Upper lobe of left lung (tissue), 6 donors: Measurements from ENCODE around the gene BCL3. TPM values are rescaled to one million over a fixed set of nuclear protein-coding genes. Genes with fewer than 3 reads are reported as not detected.

Experiments
- ATAC-seq, 2 donors: fragments of 200-7000 bp; cut with Tn5 transposase; one replicate each; pipeline ENCODE4 v1.9.1; 2022; ENCODE audit warnings: mild to moderate bottlenecking in 2 of 2, moderate library complexity in 2 of 2; ENCODE audit not compliant: low FRiP score in 2 of 2
- DNase-seq, 2 donors: peaks; one replicate each; pipeline ENCODE4 v3.0.0-alpha.2; 2019 to 2020
- H3K27ac ChIP-seq, 4 donors: fragments of 200-600 bp; sonication (generic); one replicate each; pipeline ENCODE4 v1.5.1; 2016 to 2019
- H3K27me3 ChIP-seq, 4 donors: fragments of 200-600 bp; sonication (generic); one replicate each; pipeline ENCODE4 v1.5.1; 2017 to 2019
- H3K36me3 ChIP-seq, 4 donors: fragments of 200-600 bp; sonication (generic); one replicate each; pipeline ENCODE4 v1.5.1; 2016 to 2019
- H3K4me1 ChIP-seq, 4 donors: fragments of 200-600 bp; sonication (generic); one replicate each; pipeline ENCODE4 v1.5.1; 2018 to 2019
- H3K4me3 ChIP-seq, 4 donors: fragments of 200-600 bp; sonication (generic); one replicate each; pipeline ENCODE4 v1.5.1; 2017 to 2019; ENCODE audit warnings: mild to moderate bottlenecking in 2 of 4, moderate library complexity in 1 of 4
- H3K9me3 ChIP-seq, 4 donors: fragments of 200-600 bp; sonication (generic); one replicate each; pipeline ENCODE4 v1.5.1; 2018 to 2019
- CTCF ChIP-seq, 6 experiments: fragments of 450-650 bp in 4 of 6; fragments of 200-600 bp in 2 of 6; sonication (generic) in 2 of 6; IDR thresholded peaks; one replicate each; pipeline ENCODE4 v1.5.1; 2016 to 2019; ENCODE audit warnings: antibody characterized with exemption in 6 of 6
- EP300 ChIP-seq, 4 donors: sonication (generic); formaldehyde crosslinking; IDR thresholded peaks; one replicate each; pipeline ENCODE4 v1.5.1; 2017; ENCODE audit warnings: antibody characterized with exemption in 4 of 4, control low read depth in 2 of 4
- POLR2A ChIP-seq, 4 donors: fragments of 450-650 bp; IDR thresholded peaks; one replicate each; pipeline ENCODE4 v1.5.1; 2016 to 2017; ENCODE audit warnings: antibody characterized with exemption in 4 of 4, mild to moderate bottlenecking in 2 of 4
- POLR2AphosphoS5 ChIP-seq, 2 donors: sonication (generic); formaldehyde crosslinking; IDR thresholded peaks; one replicate each; pipeline ENCODE4 v1.5.1; 2017; ENCODE audit warnings: antibody characterized with exemption in 2 of 2
- WGBS, 2 donors: methylation state at CpG; one replicate each; pipeline ENCODE4 v1.1.5; 2017 to 2018; 5-methylcytosine and 5-hydroxymethylcytosine counted together
- total RNA-seq, 6 donors: library from RNA; depleted of rRNA in 4 of 6; stranded (reverse); fragments of >200 nt in 4 of 6; gene quantifications; one replicate each; pipeline versions ENCODE4 v1.1.0 to v1.2.1, GENCODE V29; 2016 to 2021
- donor health status: DM: no; HTN: no; CAD: no; lungs with moderate emphysema.
- donor health status: DM: no; HTN: yes; CAD: no; lungs with severe emphysema.

Gene BCL3
- total RNA-seq, 6 donors from 2014 or later, result 31.1 to 114 (median 71.6) TPM

GRCh38 chr19:44754750-44755080 lies 6.2 kb downstream of the BCL3 start:
- peaks cover 12 to 70% (median 43%) of the 10 kb centered on the region in 4 donors for H3K36me3 ChIP-seq
- WGBS, 2 donors, result 18 to 29% methylated on average over 6 to 11 of the region's 11 CpGs
- no peaks in the 10 kb centered on the region for H3K27me3 ChIP-seq
- ATAC-seq, result no peak
- H3K4me1 ChIP-seq, result peaks cover 78 to 90% (median 81%) of the 10 kb centered on the region in 4 donors
- DNase-seq, result no peak
- peak overlapping the region in 3 of 4 donors; percentile 37 to 75 (median 53) for H3K4me3 ChIP-seq
- H3K9me3 ChIP-seq, result no peaks in the 10 kb centered on the region
- H3K27ac ChIP-seq, result peak overlapping the region; percentile 95 to 98 (median 96)
- no peak for TF ChIP-seq POLR2AphosphoS5 (IDR thresholded peaks at IDR 0.05)
- TF ChIP-seq CTCF (IDR thresholded peaks at IDR 0.05), result no peak
- no peak for TF ChIP-seq EP300 (IDR thresholded peaks at IDR 0.05)
- no peak for TF ChIP-seq POLR2A (IDR thresholded peaks at IDR 0.05)

- DNase-seq (peak in 1 of 2 donors; percentile 75), ATAC-seq (no peak)
- Histone ChIP-seq H3K27me3 (no peaks in the 10 kb centered on the region), H3K36me3 (peaks cover 15 to 75% (median 47%) of the 10 kb centered on the region in 4 donors), H3K4me3 (peak overlapping the region in 3 of 4 donors; percentile 37 to 75 (median 53)), H3K27ac (peak overlapping the region; percentile 95 to 98 (median 96)), H3K9me3 (no peaks in the 10 kb centered on the region), H3K4me1 (peaks cover 74 to 85% (median 76%) of the 10 kb centered on the region in 4 donors)
- 56 to 77% methylated on average over 4 of the region's 4 CpGs for WGBS, 2 donors
- peak; percentile 38 for TF ChIP-seq POLR2AphosphoS5 (IDR thresholded peaks at IDR 0.05)
- no peak for TF ChIP-seq CTCF (IDR thresholded peaks at IDR 0.05)
- TF ChIP-seq EP300 (IDR thresholded peaks at IDR 0.05), result peak; percentile 62 to 89 (median 76)
- TF ChIP-seq POLR2A (IDR thresholded peaks at IDR 0.05), result no peak
Measured at GRCh38 chr19:44755219-44755618, 6.7 kb downstream of the BCL3 start.

GRCh38 chr19:44756089-44756562 lies 7.6 kb downstream of the BCL3 start:
- WGBS, 2 donors, result 59 to 94% methylated on average over 2 to 7 of the region's 7 CpGs
- peak overlapping the region; percentile 95 to 98 (median 96) for H3K27ac ChIP-seq
- peaks cover 15 to 76% (median 51%) of the 10 kb centered on the region in 4 donors for H3K36me3 ChIP-seq

GRCh38 chr19:44757057-44757734 lies 8.7 kb downstream of the BCL3 start:
- H3K4me1 ChIP-seq, result peaks cover 55 to 66% (median 58%) of the 10 kb centered on the region in 4 donors
- WGBS, 2 donors, result 74 to 75% methylated on average over 30 to 52 of the region's 53 CpGs
- peaks cover 15 to 73% (median 47%) of the 10 kb centered on the region in 4 donors for H3K36me3 ChIP-seq
- peak overlapping the region; percentile 95 to 98 (median 96) for H3K27ac ChIP-seq
- DNase-seq, result peak; percentile 44 to 87
- H3K27me3 ChIP-seq, result no peaks in the 10 kb centered on the region
- TF ChIP-seq POLR2AphosphoS5 (IDR thresholded peaks at IDR 0.05) (peak; percentile 10 to 43), POLR2A (IDR thresholded peaks at IDR 0.05) (no peak)
- no peaks in the 10 kb centered on the region for H3K9me3 ChIP-seq
- peak in 1 of 2 donors; percentile 46 for ATAC-seq
- peak overlapping the region in 3 of 4 donors; percentile 21 to 46 (median 38) for H3K4me3 ChIP-seq

More at GRCh38 chr19:44756089-44756562, 7.6 kb downstream of the BCL3 start:
- peak in 1 of 2 donors; percentile 45 for DNase-seq
- Histone ChIP-seq H3K4me3 (no peak overlapping the region), H3K9me3 (no peaks in the 10 kb centered on the region), H3K27me3 (no peaks in the 10 kb centered on the region), H3K4me1 (peaks cover 65 to 76% (median 67%) of the 10 kb centered on the region in 4 donors)
- ATAC-seq, result no peak
- TF ChIP-seq POLR2AphosphoS5 (IDR thresholded peaks at IDR 0.05) (no peak), POLR2A (IDR thresholded peaks at IDR 0.05) (no peak), EP300 (IDR thresholded peaks at IDR 0.05) (no peak)

- Histone ChIP-seq H3K9me3 (no peaks in the 10 kb centered on the region), H3K36me3 (peaks cover 15 to 67% (median 44%) of the 10 kb centered on the region in 4 donors), H3K27ac (peak overlapping the region; percentile 95 to 98 (median 96)), H3K27me3 (no peaks in the 10 kb centered on the region), H3K4me3 (peak overlapping the region in 3 of 4 donors; percentile 21 to 46 (median 38)), H3K4me1 (peaks cover 47 to 58% (median 50%) of the 10 kb centered on the region in 4 donors)
- ATAC-seq (peak; percentile 45 to 56), DNase-seq (peak; percentile 71 to 93)
- WGBS, 2 donors, result 44 to 54% methylated on average over 52 to 68 of the region's 68 CpGs
- peak; percentile 71 to 78 for TF ChIP-seq POLR2AphosphoS5 (IDR thresholded peaks at IDR 0.05)
- TF ChIP-seq EP300 (IDR thresholded peaks at IDR 0.05), result peak in 1 of 4 donors; percentile 76
- TF ChIP-seq POLR2A (IDR thresholded peaks at IDR 0.05), result peak in 1 of 4 donors; percentile 45
- TF ChIP-seq CTCF (IDR thresholded peaks at IDR 0.05), result peak in 5 of 6 experiments; percentile 13 to 57 (median 31)
Measured at GRCh38 chr19:44757735-44758505, 9.4 kb downstream of the BCL3 start.
